ENCODE data around the gene SCFD1. TPM values are rescaled to one million over a fixed set of nuclear protein-coding genes. Genes with fewer than 3 reads are reported as not detected.

Gene SCFD1
- total and polyA plus RNA-seq, 8 donors: 28.1 to 247 (median 71.0) TPM

- Histone ChIP-seq H3K36me3 (peaks cover 13 to 79% (median 69%) of the 10 kb centered on the region in 4 donors), H3K27ac (no peak overlapping the region), H3K9me3 (no peaks in the 10 kb centered on the region), H3K4me1 (no peaks in the 10 kb centered on the region), H3K4me3 (no peak overlapping the region), H3K27me3 (no peaks in the 10 kb centered on the region)
- TF ChIP-seq POLR2A (IDR thresholded peaks at IDR 0.05) (no peak), CTCF (IDR thresholded peaks at IDR 0.05) (no peak), POLR2AphosphoS5 (IDR thresholded peaks at IDR 0.05) (no peak), EP300 (IDR thresholded peaks at IDR 0.05) (no peak)
- no peak for DNase-seq
- intact Hi-C loops (cut with DNase I; ENCODE audit: low total_unique reads): no loop called here
- WGBS, 5 donors: 90 to 97% (median 96%) methylated on average over 5 of the region's 5 CpGs
Observed at GRCh38 chr14:30698463-30698862, 76.3 kb downstream of the SCFD1 start.

DNA sequence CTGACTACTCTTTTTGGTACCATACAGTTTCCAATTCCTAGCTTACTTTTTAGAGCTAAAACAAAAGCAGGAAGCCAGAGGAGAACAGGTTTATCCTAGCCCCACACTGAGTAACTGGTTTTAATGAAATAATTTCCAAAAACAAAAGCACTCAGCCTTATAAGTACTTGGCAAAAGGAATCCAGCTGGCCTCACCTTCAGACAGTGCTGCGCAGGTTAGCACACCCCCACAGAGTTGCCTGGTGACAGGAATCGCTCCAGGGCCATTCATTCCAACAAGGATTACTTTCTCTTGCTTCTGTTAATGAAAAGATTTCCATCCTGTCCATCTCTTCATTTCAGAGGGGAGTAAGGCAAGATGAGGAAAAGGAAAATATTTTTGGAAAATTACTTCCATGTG is 84.6 kb downstream of the SCFD1 start:
- Histone ChIP-seq H3K9me3 (no peaks in the 10 kb centered on the region), H3K4me1 (no peaks in the 10 kb centered on the region), H3K27ac (no peak overlapping the region), H3K36me3 (peaks cover 13 to 68% (median 54%) of the 10 kb centered on the region in 4 donors), H3K27me3 (no peaks in the 10 kb centered on the region), H3K4me3 (no peak overlapping the region)
- WGBS, 5 donors: 90 to 95% (median 94%) methylated on average over 2 of the region's 2 CpGs
- intact Hi-C loops (cut with DNase I; ENCODE audit: low total_unique reads): no loop called here
- DNase-seq: no peak
- no peak for TF ChIP-seq EP300 (IDR thresholded peaks at IDR 0.05)
- no peak for TF ChIP-seq CTCF (IDR thresholded peaks at IDR 0.05)
- no peak for TF ChIP-seq POLR2A (IDR thresholded peaks at IDR 0.05)
- no peak for TF ChIP-seq POLR2AphosphoS5 (IDR thresholded peaks at IDR 0.05)

GRCh38 chr14:30708157-30708556 is 86.0 kb downstream of the SCFD1 start:
- Histone ChIP-seq H3K36me3 (peaks cover 13 to 64% (median 47%) of the 10 kb centered on the region in 4 donors), H3K4me3 (no peak overlapping the region), H3K4me1 (no peaks in the 10 kb centered on the region), H3K27ac (no peak overlapping the region), H3K27me3 (no peaks in the 10 kb centered on the region), H3K9me3 (no peaks in the 10 kb centered on the region)
- TF ChIP-seq CTCF (IDR thresholded peaks at IDR 0.05) (no peak), POLR2AphosphoS5 (IDR thresholded peaks at IDR 0.05) (no peak), POLR2A (IDR thresholded peaks at IDR 0.05) (no peak), EP300 (IDR thresholded peaks at IDR 0.05) (no peak)
- no peak for DNase-seq
- intact Hi-C loops (cut with DNase I; ENCODE audit: low total_unique reads): no loop called here
- 74 to 94% (median 83%) methylated on average over 2 of the region's 2 CpGs for WGBS, 5 donors

GRCh38 chr14:30709201-30709600 is 87.1 kb downstream of the SCFD1 start:
- H3K9me3 ChIP-seq: no peaks in the 10 kb centered on the region
- H3K4me1 ChIP-seq: no peaks in the 10 kb centered on the region
- peaks cover 13 to 61% (median 45%) of the 10 kb centered on the region in 4 donors for H3K36me3 ChIP-seq
- 96 to 98% (median 97%) methylated on average over 3 of the region's 3 CpGs for WGBS, 5 donors
- TF ChIP-seq EP300 (IDR thresholded peaks at IDR 0.05) (no peak), POLR2AphosphoS5 (IDR thresholded peaks at IDR 0.05) (no peak), POLR2A (IDR thresholded peaks at IDR 0.05) (no peak), CTCF (IDR thresholded peaks at IDR 0.05) (no peak)
- H3K27ac ChIP-seq: no peak overlapping the region
- H3K27me3 ChIP-seq: no peaks in the 10 kb centered on the region
- H3K4me3 ChIP-seq: no peak overlapping the region
- intact Hi-C loops (cut with DNase I; ENCODE audit: low total_unique reads): no loop called here
- DNase-seq: no peak
